ENCODE data around the gene PER3. TPM values are rescaled to one million over a fixed set of nuclear protein-coding genes. Genes with fewer than 3 reads are reported as not detected.

Gene PER3
- total RNA-seq, 3 donors from 2014 or later (not counting 1 experiment from before 2014, with no cell fraction given) = 9.1 to 20.8 (median 19.2) TPM

DNA sequence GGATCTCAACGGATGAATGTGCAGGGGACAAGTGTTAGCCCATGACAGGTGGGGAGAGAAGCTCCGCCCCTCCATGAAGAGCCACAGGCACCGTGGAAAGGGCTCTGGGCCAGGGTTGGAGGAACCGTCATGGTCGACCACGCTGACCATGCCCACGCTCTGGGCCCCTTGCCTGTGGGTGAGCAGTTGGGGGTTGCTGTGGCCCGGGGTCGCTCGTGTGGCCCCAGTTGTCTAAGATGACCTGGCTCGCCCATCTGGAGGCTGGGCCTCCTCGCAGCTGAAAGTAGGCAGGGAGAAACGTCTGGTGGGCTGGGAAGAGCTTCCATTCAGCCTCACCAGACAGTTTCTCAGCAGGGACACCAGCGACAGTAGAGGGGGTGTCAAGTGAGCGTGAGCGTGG, 81.9 kb downstream of the PER3 start:
- no peaks in the 10 kb centered on the region for H3K4me1 Mint-ChIP-seq
- no peaks in the 10 kb centered on the region for H3K27me3 ChIP-seq (ENCODE audit: control insufficient read depth, insufficient read depth, low read length)

DNA sequence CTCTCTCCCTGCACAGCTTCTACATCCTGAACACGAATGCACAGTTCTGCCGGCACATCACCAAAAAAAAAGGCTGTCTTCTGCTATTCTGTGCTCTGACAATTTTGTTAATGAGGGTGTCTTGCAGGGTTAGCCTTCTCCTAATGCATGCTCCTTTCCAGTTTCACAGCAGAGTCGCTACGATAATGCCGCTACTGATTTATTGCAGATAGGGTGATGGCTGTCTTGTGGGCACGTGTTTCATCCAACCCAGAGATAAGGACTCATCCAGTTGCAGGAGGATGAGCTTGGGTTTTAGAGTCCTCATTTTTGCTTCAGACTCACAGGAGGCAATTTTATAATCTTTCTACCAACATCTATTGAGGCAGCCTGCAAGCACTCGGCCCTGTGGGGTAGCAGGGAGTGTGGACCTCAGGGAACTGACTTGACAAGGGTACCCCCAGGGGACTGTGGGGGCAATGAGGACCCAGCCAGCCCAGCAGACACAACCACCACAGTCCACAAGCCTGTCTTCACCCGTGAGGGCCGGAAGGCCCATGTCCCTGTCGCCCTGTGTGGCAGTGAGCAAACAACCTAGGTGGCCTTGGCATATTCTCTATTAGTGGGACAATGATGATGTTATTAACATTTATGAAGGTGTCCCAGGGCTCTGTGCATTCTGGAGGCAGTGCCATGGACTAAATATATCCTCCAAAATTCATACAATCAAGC, 84.1 kb downstream of the PER3 start:
- Histone ChIP-seq H3K4me1 (ENCODE audit: control insufficient read depth, insufficient read depth, low read length) (no peaks in the 10 kb centered on the region), H3K27me3 (ENCODE audit: control insufficient read depth, insufficient read depth, low read length) (no peaks in the 10 kb centered on the region), H3K4me3 (ENCODE audit: low read length) (no peak overlapping the region), H3K27ac (ENCODE audit: low read length) (no peak overlapping the region), H3K9me3 (ENCODE audit: control insufficient read depth, insufficient read depth, low read length) (no peaks in the 10 kb centered on the region), H3K36me3 (ENCODE audit: control insufficient read depth, insufficient read depth, low read length) (no peaks in the 10 kb centered on the region)
- Mint-ChIP-seq H3K27ac (no peak overlapping the region), H3K36me3 (no peaks in the 10 kb centered on the region), H3K9me3 (no peaks in the 10 kb centered on the region), H3K27me3 (ENCODE audit: low read depth in 2 of 2) (no peaks in the 10 kb centered on the region), H3K4me1 (no peaks in the 10 kb centered on the region), H3K4me3 (no peak overlapping the region)
- TF ChIP-seq, protein P1, sequence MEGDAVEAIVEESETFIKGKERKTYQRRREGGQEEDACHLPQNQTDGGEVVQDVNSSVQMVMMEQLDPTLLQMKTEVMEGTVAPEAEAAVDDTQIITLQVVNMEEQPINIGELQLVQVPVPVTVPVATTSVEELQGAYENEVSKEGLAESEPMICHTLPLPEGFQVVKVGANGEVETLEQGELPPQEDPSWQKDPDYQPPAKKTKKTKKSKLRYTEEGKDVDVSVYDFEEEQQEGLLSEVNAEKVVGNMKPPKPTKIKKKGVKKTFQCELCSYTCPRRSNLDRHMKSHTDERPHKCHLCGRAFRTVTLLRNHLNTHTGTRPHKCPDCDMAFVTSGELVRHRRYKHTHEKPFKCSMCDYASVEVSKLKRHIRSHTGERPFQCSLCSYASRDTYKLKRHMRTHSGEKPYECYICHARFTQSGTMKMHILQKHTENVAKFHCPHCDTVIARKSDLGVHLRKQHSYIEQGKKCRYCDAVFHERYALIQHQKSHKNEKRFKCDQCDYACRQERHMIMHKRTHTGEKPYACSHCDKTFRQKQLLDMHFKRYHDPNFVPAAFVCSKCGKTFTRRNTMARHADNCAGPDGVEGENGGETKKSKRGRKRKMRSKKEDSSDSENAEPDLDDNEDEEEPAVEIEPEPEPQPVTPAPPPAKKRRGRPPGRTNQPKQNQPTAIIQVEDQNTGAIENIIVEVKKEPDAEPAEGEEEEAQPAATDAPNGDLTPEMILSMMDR (IDR thresholded peaks at IDR 0.05) = no peak
- 74% methylated on average over 10 of the region's 10 CpGs for WGBS (ENCODE audit: insufficient coverage)
- intact Hi-C loops (cut with micrococcal nuclease) = no loop called here
- no peak for ATAC-seq
- DNase-seq = no peak

More for the DNA sequence above, 81.9 kb downstream of the PER3 start:
- no peak overlapping the region for H3K4me3 ChIP-seq (ENCODE audit: low read length)
- TF ChIP-seq, protein P1 (IDR thresholded peaks at IDR 0.05) = no peak
- intact Hi-C loops (cut with micrococcal nuclease) = no loop called here
- ATAC-seq (no peak), DNase-seq (no peak)
- H3K9me3 ChIP-seq (ENCODE audit: control insufficient read depth, insufficient read depth, low read length) = no peaks in the 10 kb centered on the region
- no peak overlapping the region for H3K27ac Mint-ChIP-seq
- no peaks in the 10 kb centered on the region for H3K27me3 Mint-ChIP-seq (ENCODE audit: low read depth in 2 of 2)
- H3K27ac ChIP-seq (ENCODE audit: low read length) = no peak overlapping the region
- no peaks in the 10 kb centered on the region for H3K36me3 ChIP-seq (ENCODE audit: control insufficient read depth, insufficient read depth, low read length)
- no peaks in the 10 kb centered on the region for H3K36me3 Mint-ChIP-seq
- no peak overlapping the region for H3K4me3 Mint-ChIP-seq
- no peaks in the 10 kb centered on the region for H3K4me1 ChIP-seq (ENCODE audit: control insufficient read depth, insufficient read depth, low read length)
- 90% methylated on average over 16 of the region's 16 CpGs for WGBS (ENCODE audit: insufficient coverage)
- no peaks in the 10 kb centered on the region for H3K9me3 Mint-ChIP-seq

DNA sequence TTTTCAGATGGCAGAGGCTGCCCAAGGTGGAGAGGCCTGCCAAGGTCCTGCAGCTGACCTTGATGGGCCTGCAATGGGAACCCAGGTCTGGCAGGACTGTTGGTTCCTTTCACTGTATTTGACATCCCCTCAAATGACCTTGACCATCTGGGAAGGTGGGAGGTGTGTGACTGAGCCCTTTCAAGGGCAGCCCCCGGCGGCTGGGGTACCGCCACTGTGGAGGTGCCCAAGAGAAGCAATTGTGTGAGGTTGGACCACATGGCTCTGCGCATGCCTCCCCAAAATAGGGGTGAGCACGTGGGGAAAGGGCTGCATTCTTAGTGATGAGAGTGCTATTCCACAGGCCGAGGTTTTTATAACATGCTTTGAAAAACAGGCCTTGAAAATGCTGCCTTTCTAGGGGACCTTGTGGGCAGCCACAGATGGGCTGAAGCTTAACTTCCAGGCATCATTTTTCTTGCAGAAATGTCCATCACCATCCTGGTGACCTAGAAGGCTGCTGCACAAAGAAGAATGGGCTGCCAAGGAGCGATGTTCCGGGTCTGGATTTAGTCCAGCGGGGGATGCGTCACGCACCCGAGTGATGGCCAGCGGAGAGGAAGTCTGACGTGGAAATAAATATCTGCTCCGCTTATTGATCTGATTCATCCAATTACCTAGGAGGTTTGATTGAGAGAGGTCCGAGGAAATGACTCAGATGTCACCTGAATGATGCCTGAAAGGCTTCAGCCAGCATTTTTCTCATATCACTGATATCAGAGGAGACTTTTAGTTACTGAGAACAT, 85.2 kb downstream of the PER3 start:
- Histone ChIP-seq H3K27ac (ENCODE audit: low read length) (no peak overlapping the region), H3K27me3 (ENCODE audit: control insufficient read depth, insufficient read depth, low read length) (no peaks in the 10 kb centered on the region), H3K4me1 (ENCODE audit: control insufficient read depth, insufficient read depth, low read length) (no peaks in the 10 kb centered on the region), H3K9me3 (ENCODE audit: control insufficient read depth, insufficient read depth, low read length) (no peaks in the 10 kb centered on the region), H3K4me3 (ENCODE audit: low read length) (no peak overlapping the region), H3K36me3 (ENCODE audit: control insufficient read depth, insufficient read depth, low read length) (no peaks in the 10 kb centered on the region)
- H3K4me1 Mint-ChIP-seq = no peaks in the 10 kb centered on the region
- 90% methylated on average over 16 of the region's 16 CpGs for WGBS (ENCODE audit: insufficient coverage)
- no peaks in the 10 kb centered on the region for H3K27me3 Mint-ChIP-seq (ENCODE audit: low read depth in 2 of 2)
- DNase-seq = no peak
- H3K36me3 Mint-ChIP-seq = no peaks in the 10 kb centered on the region
- no peak for ATAC-seq
- no peak overlapping the region for H3K4me3 Mint-ChIP-seq
- H3K9me3 Mint-ChIP-seq = no peaks in the 10 kb centered on the region
- TF ChIP-seq, protein P1 (IDR thresholded peaks at IDR 0.05) = no peak
- intact Hi-C loops (cut with micrococcal nuclease) = no loop called here
- no peak overlapping the region for H3K27ac Mint-ChIP-seq

Data from natural killer cell (primary cell).